GM21825 (cell line): ENCODE results near the gene CKMT1A.

Source experiments
- ATAC-seq: cut with Tn5 transposase; IDR thresholded peaks from one replicate; pipeline ENCODE4 v1.9.1; 2021; ENCODE audit warnings: mild to moderate bottlenecking, moderate library complexity; ENCODE audit not compliant: unreplicated experiment

The CKMT1A gene

DNA sequence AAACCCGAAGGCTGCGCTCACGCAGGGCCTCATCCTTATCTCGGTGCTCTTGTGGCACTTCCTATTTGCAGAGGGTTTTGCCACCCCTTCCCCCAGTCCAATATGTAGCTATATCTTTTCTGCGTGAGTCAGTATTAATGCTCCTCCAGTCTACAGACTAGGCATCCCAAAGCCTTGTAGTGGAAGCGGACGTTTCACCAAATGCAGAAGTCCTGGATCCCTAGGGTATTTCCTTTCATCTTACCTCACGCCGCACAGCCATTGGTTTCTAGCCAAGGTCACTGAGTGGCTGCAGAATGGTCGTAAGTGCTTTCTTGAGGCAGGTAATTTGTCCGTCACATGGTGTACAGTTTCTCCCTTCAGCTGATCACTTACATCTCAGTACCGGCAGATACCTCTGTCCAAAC lies 53.2 kb downstream of the CKMT1A start:
- ATAC-seq: peak; percentile 16

DNA sequence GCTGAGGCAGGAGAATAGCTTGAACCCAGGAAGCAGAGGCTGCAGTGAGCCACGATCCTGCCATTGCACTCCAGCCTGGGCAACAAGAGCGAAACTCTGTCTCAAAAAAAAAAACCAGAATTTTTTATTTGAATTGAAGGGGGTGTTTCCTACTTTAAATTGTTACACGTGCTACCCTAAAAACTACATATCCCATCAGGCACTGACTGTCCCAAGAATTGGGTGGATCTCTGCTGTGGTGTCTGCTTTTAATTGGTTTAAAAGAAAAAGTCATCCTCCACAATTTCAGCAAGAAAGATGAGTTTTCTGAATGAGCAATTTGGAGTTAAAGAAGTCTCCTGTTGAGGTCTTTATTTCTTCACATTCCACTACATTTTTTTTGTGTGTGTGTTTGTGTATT lies 54.7 kb downstream of the CKMT1A start:
- no peak for ATAC-seq
